GM12878 (cell line): ENCODE results near the gene KIAA0825. TPM values are rescaled to one million over a fixed set of nuclear protein-coding genes. Genes with fewer than 3 reads are reported as not detected.

Experiments
- ATAC-seq: fragments of 200-7000 bp; cut with Tn5 transposase; 3 replicates; pipeline ENCODE4 v1.9.1; 2020; ENCODE audit warnings: mild to moderate bottlenecking, moderate library complexity
- BruUV-seq: library from RNA; stranded (reverse); fragments of 400-500 nt; replicated peaks from 2 replicates; lab custom pipeline; 2021; lab: Mats Ljungman, UMichigan
- CTCF ChIA-PET: fragments of 300-600 bp; sonication (Branson Sonifier 250); formaldehyde crosslinking; extraction: SDS; loops from one replicate; lab custom pipeline; 2021; ENCODE audit warnings: inconsistent platforms; lab: Yijun Ruan, JAX
- POLR2A ChIA-PET: fragments of 350-600 bp; formaldehyde crosslinking; extraction: SDS; loops from one replicate; lab custom pipeline; 2021; ENCODE audit warnings: inconsistent platforms; lab: Charles Lee
- RAD21 ChIA-PET: fragments of 300-600 bp; sonication (Branson Sonifier 250); formaldehyde crosslinking; loops from one replicate; lab custom pipeline; 2023; ENCODE audit warnings: antibody characterized with exemption; ENCODE audit not compliant: unreplicated experiment; lab: Charles Lee
- SMC1A ChIA-PET: fragments of 300-600 bp; sonication (Branson Sonifier 250); formaldehyde crosslinking; loops from one replicate; lab custom pipeline; 2023; ENCODE audit not compliant: unreplicated experiment, uncharacterized antibody; lab: Charles Lee
- DNase-seq: peaks from one replicate; pipeline ENCODE4 v3.0.0-alpha.2; 2011; ENCODE audit warnings: low read depth, low spot score
- FAIRE-seq: peaks from 3 replicates; lab custom pipeline; 2011; peaks lifted over from hg19 to GRCh38; lab: Jason Lieb, UNC
- H2AFZ ChIP-seq: 2 replicates; pipeline ENCODE4 v1.6.0; 2011; ENCODE audit warnings: low read depth, low read length, control low read depth; ENCODE audit not compliant: control insufficient read depth
- H3K27ac ChIP-seq: 2 replicates; pipeline ENCODE4 v1.5.1; 2011; ENCODE audit warnings: control low read depth; ENCODE audit not compliant: control insufficient read depth, insufficient read depth
- H3K27me3 ChIP-seq, 2 experiments: replicated peaks in 1 of 2; 2 replicates each; pipeline versions ENCODE4 v1.6.0 to v1.6.1; 2011; ENCODE audit warnings: low read length in 1 of 2; ENCODE audit not compliant: control insufficient read depth in 2 of 2, insufficient read depth in 2 of 2
- H3K36me3 ChIP-seq, 2 experiments: 2 replicates each; pipeline ENCODE4 v1.5.1; 2011; ENCODE audit warnings: low read length in 1 of 2; ENCODE audit not compliant: control insufficient read depth in 2 of 2, insufficient read depth in 2 of 2
- H3K4me1 ChIP-seq: 2 replicates; pipeline ENCODE4 v1.6.1; 2011; ENCODE audit warnings: mild to moderate bottlenecking, low read length, moderate library complexity, mixed read lengths; ENCODE audit not compliant: control insufficient read depth, insufficient read depth
- H3K4me2 ChIP-seq: 2 replicates; pipeline ENCODE4 v1.6.0; 2011; ENCODE audit warnings: control low read depth; ENCODE audit not compliant: control insufficient read depth, insufficient read depth
- H3K4me3 ChIP-seq: fragments of 200-600 bp; sonication (generic); 2 replicates; pipeline ENCODE4 v1.5.1; 2016
- H3K79me2 ChIP-seq: 2 replicates; pipeline ENCODE4 v1.6.0; 2011; ENCODE audit warnings: low read length; ENCODE audit not compliant: control insufficient read depth, insufficient read depth
- H3K9ac ChIP-seq: 2 replicates; pipeline ENCODE4 v1.8.0; 2011; ENCODE audit warnings: low read length, control low read depth, mixed read lengths; ENCODE audit not compliant: control insufficient read depth, insufficient read depth
- H3K9me3 ChIP-seq: replicated peaks from 3 replicates; pipeline ENCODE4 v1.5.1; 2011; ENCODE audit warnings: mild to moderate bottlenecking, low read length; ENCODE audit not compliant: control insufficient read depth, insufficient read depth
- H4K20me1 ChIP-seq: 2 replicates; pipeline ENCODE4 v1.6.0; 2011; ENCODE audit not compliant: control insufficient read depth, insufficient read depth
- GATAD2B ChIP-seq: fragments of 450-650 bp; conservative IDR thresholded peaks from 2 replicates; pipeline ENCODE4 v1.6.1; 2017; ENCODE audit warnings: low read depth, mild to moderate bottlenecking, moderate library complexity
- HCFC1 ChIP-seq: fragments of 150-350 bp; IDR thresholded peaks from 2 replicates; pipeline ENCODE4 v1.6.1; 2014; ENCODE audit warnings: low read length
- HDAC6 ChIP-seq: fragments of 200-600 bp; sonication (generic); IDR thresholded peaks from one replicate; pipeline ENCODE4 v1.8.0; 2017; ENCODE audit warnings: antibody characterized with exemption; ENCODE audit not compliant: unreplicated experiment
- IRF4 ChIP-seq: IDR thresholded peaks from 2 replicates; pipeline ENCODE4 v1.6.1; 2011; ENCODE audit warnings: low read depth, low read length
- MTA3 ChIP-seq: IDR thresholded peaks from 2 replicates; pipeline ENCODE4 v1.6.1; 2012; ENCODE audit warnings: low read length, inconsistent platforms, borderline replicate concordance
- RBBP5 ChIP-seq: fragments of 200-600 bp; sonication (generic); conservative IDR thresholded peaks from 2 replicates; pipeline ENCODE4 v1.6.1; 2016
- TCF7 ChIP-seq: IDR thresholded peaks from 2 replicates; pipeline ENCODE4 v1.6.1; 2014; ENCODE audit warnings: antibody characterized with exemption, borderline replicate concordance
- WGBS: methylation state at CpG from one replicate; pipeline ENCODE4 v1.1.6; 2016; ENCODE audit warnings: low lambda C conversion rate; ENCODE audit not compliant: insufficient replicate concordance, insufficient coverage; ENCODE audit errors: missing lambda C conversion rate; 5-methylcytosine and 5-hydroxymethylcytosine counted together
- in situ Hi-C: fragments of 300-500 bp; cut with MboI; formaldehyde crosslinking; loops from 9 replicates; pipeline ENCODE4 v1.14.3; 2018; ENCODE audit warnings: mixed read lengths
- intact Hi-C: fragments of 100-400 bp; cut with micrococcal nuclease; formaldehyde crosslinking; loops from one replicate; pipeline ENCODE4 v1.14.2; 2022; ENCODE audit not compliant: unreplicated experiment
- polyA plus RNA-seq, 11 experiments: library from polyadenylated mRNA; depleted of rRNA in 4 of 11; unstranded in 6 of 11; stranded (reverse) in 5 of 11; fragments of >200 nt; fragmentation: Nextera tagmentation in 4 of 11; fragmentation: Illumina TruSeq in 1 of 11; extraction: Ambion mirVana in 4 of 11; extraction: Trizol in 1 of 11; gene quantifications; 1 replicate in 1 of 11; 2 replicates in 10 of 11; pipeline versions ENCODE4 v1.2.1 to v1.2.3, GENCODE V29; 2011 to 2016; ENCODE audit warnings: inconsistent platforms in 2 of 11, missing spikeins in 2 of 11, low read depth in 1 of 11
- total RNA-seq, 4 experiments: library from RNA; depleted of rRNA in 3 of 4; stranded (reverse); fragments of >200 nt in 3 of 4; fragmentation: Illumina TruSeq in 1 of 4; extraction: Trizol in 1 of 4; gene quantifications; 2 replicates each; pipeline versions ENCODE4 v1.2.1 to v1.2.3, GENCODE V29; 2013 to 2021
- TF ChIP-seq, protein P1 (sequence below): fragments of 450-650 bp; formaldehyde crosslinking; IDR thresholded peaks from 2 replicates; pipeline ENCODE4 v1.4.0; 2022; ENCODE audit warnings: mild to moderate bottlenecking, moderate library complexity
- TF ChIP-seq, protein P2 (sequence below): fragments of 450-650 bp; IDR thresholded peaks from 2 replicates; pipeline ENCODE4 v1.6.1; 2016; ENCODE audit warnings: mild to moderate bottlenecking
- TF ChIP-seq, protein P3 (sequence below): fragments of 450-650 bp; IDR thresholded peaks from 2 replicates; pipeline ENCODE4 v1.6.1; 2014; ENCODE audit warnings: mild to moderate bottlenecking
- TF ChIP-seq, protein P4 (sequence below): IDR thresholded peaks from 2 replicates; pipeline ENCODE4 v1.6.1; 2012; ENCODE audit warnings: improper control_type of control experiment, low read depth, low read length; ENCODE audit not compliant: insufficient replicate concordance

Gene KIAA0825
- total and polyA plus RNA-seq, 10 of the 15 experiments (the other 5 are each of a cell fraction or from before 2014, with no cell fraction given) = 0.55 to 1.9 (median 1.5) TPM

DNA sequence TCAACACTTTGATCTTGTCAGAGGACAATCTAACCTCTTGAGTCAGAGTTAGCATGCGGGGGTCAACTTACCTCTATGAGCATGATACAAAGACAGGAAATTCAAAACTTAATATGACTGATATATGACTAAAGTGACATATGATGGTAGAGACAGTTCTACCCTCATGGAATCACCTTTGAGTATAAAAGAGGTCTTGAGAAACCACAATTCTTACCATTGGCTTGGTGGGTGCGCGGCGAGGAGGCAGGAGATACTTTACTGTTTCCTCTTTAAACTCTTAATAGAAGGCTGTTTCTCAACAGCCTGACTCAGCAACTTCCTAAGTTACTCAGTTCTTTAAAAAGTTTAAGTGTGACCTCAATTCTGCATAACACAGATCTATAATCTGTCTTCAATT is 372.8 kb downstream of the KIAA0825 start (continued):
- TF ChIP-seq, protein P1, sequence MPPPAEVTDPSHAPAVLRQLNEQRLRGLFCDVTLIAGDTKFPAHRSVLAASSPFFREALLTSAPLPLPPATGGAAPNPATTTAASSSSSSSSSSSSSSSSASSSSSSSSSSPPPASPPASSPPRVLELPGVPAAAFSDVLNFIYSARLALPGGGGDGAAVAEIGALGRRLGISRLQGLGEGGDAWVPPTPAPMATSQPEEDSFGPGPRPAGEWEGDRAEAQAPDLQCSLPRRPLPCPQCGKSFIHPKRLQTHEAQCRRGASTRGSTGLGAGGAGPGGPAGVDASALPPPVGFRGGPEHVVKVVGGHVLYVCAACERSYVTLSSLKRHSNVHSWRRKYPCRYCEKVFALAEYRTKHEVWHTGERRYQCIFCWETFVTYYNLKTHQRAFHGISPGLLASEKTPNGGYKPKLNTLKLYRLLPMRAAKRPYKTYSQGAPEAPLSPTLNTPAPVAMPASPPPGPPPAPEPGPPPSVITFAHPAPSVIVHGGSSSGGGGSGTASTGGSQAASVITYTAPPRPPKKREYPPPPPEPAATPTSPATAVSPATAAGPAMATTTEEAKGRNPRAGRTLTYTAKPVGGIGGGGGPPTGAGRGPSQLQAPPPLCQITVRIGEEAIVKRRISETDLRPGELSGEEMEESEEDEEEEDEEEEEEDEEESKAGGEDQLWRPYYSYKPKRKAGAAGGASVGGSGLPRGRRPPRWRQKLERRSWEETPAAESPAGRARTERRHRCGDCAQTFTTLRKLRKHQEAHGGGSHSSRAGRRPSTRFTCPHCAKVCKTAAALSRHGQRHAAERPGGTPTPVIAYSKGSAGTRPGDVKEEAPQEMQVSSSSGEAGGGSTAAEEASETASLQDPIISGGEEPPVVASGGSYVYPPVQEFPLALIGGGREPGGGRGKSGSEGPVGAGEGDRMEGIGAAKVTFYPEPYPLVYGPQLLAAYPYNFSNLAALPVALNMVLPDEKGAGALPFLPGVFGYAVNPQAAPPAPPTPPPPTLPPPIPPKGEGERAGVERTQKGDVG (CRISPR knock-in tag) = no peak
- TF ChIP-seq TCF7 = no peak
- no peak for TF ChIP-seq RBBP5
- TF ChIP-seq IRF4 = no peak
- TF ChIP-seq, protein P2, sequence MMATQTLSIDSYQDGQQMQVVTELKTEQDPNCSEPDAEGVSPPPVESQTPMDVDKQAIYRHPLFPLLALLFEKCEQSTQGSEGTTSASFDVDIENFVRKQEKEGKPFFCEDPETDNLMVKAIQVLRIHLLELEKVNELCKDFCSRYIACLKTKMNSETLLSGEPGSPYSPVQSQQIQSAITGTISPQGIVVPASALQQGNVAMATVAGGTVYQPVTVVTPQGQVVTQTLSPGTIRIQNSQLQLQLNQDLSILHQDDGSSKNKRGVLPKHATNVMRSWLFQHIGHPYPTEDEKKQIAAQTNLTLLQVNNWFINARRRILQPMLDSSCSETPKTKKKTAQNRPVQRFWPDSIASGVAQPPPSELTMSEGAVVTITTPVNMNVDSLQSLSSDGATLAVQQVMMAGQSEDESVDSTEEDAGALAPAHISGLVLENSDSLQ = no peak
- no peak for TF ChIP-seq MTA3
- no peak for TF ChIP-seq HDAC6

DNA sequence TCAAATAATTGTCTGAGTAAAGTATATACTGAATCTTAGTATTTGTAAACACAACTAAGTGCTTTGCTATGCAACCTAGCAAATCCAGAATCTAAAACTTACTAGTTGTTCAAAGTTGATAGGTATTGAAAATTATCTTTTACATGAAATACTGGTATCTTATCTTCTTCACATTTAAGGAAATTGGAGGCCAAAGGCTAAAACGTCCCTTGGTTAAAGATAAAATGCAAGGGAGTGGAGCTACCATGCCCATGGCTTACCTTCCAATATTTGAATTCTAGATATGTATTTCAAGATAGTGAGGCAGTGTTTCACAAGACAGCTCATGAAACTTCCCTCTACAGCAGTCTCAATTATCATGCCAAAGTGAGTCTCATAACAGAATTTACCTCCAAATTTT is 373.5 kb downstream of the KIAA0825 start:
- POLR2A ChIA-PET = no interaction called here
- TF ChIP-seq HCFC1 (no peak), GATAD2B (no peak)
- TF ChIP-seq, protein P3, sequence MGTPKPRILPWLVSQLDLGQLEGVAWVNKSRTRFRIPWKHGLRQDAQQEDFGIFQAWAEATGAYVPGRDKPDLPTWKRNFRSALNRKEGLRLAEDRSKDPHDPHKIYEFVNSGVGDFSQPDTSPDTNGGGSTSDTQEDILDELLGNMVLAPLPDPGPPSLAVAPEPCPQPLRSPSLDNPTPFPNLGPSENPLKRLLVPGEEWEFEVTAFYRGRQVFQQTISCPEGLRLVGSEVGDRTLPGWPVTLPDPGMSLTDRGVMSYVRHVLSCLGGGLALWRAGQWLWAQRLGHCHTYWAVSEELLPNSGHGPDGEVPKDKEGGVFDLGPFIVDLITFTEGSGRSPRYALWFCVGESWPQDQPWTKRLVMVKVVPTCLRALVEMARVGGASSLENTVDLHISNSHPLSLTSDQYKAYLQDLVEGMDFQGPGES = no peak
- TF ChIP-seq, protein P4, sequence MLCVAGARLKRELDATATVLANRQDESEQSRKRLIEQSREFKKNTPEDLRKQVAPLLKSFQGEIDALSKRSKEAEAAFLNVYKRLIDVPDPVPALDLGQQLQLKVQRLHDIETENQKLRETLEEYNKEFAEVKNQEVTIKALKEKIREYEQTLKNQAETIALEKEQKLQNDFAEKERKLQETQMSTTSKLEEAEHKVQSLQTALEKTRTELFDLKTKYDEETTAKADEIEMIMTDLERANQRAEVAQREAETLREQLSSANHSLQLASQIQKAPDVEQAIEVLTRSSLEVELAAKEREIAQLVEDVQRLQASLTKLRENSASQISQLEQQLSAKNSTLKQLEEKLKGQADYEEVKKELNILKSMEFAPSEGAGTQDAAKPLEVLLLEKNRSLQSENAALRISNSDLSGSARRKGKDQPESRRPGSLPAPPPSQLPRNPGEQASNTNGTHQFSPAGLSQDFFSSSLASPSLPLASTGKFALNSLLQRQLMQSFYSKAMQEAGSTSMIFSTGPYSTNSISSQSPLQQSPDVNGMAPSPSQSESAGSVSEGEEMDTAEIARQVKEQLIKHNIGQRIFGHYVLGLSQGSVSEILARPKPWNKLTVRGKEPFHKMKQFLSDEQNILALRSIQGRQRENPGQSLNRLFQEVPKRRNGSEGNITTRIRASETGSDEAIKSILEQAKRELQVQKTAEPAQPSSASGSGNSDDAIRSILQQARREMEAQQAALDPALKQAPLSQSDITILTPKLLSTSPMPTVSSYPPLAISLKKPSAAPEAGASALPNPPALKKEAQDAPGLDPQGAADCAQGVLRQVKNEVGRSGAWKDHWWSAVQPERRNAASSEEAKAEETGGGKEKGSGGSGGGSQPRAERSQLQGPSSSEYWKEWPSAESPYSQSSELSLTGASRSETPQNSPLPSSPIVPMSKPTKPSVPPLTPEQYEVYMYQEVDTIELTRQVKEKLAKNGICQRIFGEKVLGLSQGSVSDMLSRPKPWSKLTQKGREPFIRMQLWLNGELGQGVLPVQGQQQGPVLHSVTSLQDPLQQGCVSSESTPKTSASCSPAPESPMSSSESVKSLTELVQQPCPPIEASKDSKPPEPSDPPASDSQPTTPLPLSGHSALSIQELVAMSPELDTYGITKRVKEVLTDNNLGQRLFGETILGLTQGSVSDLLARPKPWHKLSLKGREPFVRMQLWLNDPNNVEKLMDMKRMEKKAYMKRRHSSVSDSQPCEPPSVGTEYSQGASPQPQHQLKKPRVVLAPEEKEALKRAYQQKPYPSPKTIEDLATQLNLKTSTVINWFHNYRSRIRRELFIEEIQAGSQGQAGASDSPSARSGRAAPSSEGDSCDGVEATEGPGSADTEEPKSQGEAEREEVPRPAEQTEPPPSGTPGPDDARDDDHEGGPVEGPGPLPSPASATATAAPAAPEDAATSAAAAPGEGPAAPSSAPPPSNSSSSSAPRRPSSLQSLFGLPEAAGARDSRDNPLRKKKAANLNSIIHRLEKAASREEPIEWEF = no peak

More for the DNA sequence above, 373.5 kb downstream of the KIAA0825 start:
- Histone ChIP-seq H3K9me3 (no peaks in the 10 kb centered on the region), H4K20me1 (no peaks in the 10 kb centered on the region), H3K79me2 (no peaks in the 10 kb centered on the region), H3K27ac (no peak overlapping the region), H3K4me2 (no peak overlapping the region), H3K36me3 (no peaks in the 10 kb centered on the region), H3K4me3 (no peak overlapping the region), H3K27me3 (no peaks in the 10 kb centered on the region; a peak in 1 of 4 replicates), H3K9ac (no peak overlapping the region), H3K4me1 (no peaks in the 10 kb centered on the region), H2AFZ (no peak overlapping the region)
- ChIA-PET CTCF (interaction anchor here (0.6 kb wide), 1 partner anchor 387 kb away, joined by 3 read pairs; no protein-coding TSS in a partner anchor), RAD21 (no interaction called here), SMC1A (no interaction called here)
- in situ Hi-C loops = no loop called here
- 0% methylated on average over 1 of the region's 1 CpG for WGBS
- intact Hi-C loops = no loop called here
- no TSS peak for BruUV-seq
- DNase-seq (no peak), FAIRE-seq (no peak), ATAC-seq (no peak)
